Head of caudate nucleus (tissue), 42 donors: ENCODE measurements around the gene MYOM1.
"Not testable (repeated sequence)": the region's sequence is repeated elsewhere in the genome, so short reads cannot be mapped to it uniquely, and the experiment has no call there.

ENCODE experiments used
- DNase-seq, 42 donors: peaks; one replicate each; pipeline versions ENCODE4 v3.0.0 to v3.0.0-alpha.2; 2020 to 2021; ENCODE audit warnings: mixed read lengths in 7 of 42
- intact Hi-C: fragments of 100-400 bp; cut with DNase I; formaldehyde crosslinking; loops from one replicate; pipeline ENCODE4 v1.15.0; 2022

Gene MYOM1

DNA sequence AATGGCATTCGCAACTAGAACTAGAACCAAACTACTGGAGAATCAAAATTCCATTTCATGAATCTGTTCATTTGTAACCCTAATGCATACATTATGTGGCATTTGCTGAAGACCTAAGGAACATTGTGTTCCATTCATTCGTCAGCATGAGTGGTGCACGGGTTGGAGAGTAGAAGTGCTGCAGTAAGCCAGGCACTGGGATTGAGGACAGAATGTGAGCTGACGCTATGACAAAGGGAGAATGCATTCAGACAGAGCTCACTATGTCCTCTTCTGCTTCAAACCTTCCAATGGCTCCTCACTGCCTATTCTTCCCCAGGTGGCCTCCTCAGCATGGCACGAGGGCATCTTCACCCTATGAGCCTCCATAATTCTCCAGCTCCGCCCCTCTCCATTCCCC lies 6.3 kb upstream of the MYOM1 start:
- DNase-seq: peak in 1 of 42 donors; percentile 30
- intact Hi-C loops: no loop called here

- intact Hi-C loops: no loop called here
- DNase-seq: peak in 1 of 42 donors; percentile 18
These were observed 5.8 kb upstream of the MYOM1 start for GRCh38 chr18:3225588-3225987.

DNA sequence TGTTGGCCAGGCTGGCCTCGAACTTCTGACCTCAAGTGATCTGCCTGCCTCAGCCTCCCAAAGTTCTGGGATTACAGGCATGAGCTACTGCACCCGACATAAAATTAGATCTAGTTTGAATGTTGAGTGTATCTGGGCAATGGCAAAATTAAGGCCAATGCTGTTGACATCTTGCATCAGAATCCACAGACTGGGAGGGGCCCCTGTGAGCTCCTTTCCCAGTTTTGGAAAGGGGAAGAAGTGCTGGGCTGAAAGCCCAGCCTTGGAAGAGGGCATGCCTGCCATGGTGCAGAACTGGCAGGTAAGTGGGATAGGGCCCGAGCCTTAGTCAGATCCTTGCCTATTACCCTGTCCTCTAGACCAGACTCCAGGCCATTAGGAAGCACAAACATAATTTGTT lies 4.5 kb upstream of the MYOM1 start:
- intact Hi-C loops: no loop called here
- DNase-seq: no peak

DNA sequence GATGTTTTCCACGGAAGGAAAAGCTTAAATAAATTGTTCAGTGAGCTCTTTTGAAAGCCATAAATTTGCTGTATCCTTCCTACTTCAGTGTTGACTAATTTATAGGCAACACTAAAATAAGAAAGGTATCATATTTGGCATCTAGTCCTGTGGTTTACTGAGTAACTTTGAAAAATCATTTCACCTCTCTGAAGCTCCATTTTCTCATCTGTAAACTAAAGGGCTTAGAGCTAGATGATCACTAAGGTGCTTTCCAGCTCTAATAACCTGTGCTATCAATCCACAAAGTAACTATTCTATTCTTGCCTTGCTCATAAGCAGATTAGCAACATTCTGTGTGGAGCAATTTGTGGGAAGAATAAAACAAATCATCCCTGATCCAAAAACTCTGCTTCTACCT lies 3.6 kb upstream of the MYOM1 start:
- peak in 1 of 42 donors; percentile 4 for DNase-seq
- intact Hi-C loops: no loop called here

GRCh38 chr18:3221496-3221895 lies 1.7 kb upstream of the MYOM1 start:
- intact Hi-C loops: no loop called here
- no peak for DNase-seq

- DNase-seq, intact Hi-C loops: not testable (repeated sequence)
These were observed 1.1 kb upstream of the MYOM1 start for GRCh38 chr18:3220868-3221267.

GRCh38 chr18:3219241-3219630 lies 532 bp downstream of the MYOM1 start:
- DNase-seq: peak in 4 of 42 donors; percentile 7 to 26 (median 12)
- intact Hi-C loops: no loop called here

DNA sequence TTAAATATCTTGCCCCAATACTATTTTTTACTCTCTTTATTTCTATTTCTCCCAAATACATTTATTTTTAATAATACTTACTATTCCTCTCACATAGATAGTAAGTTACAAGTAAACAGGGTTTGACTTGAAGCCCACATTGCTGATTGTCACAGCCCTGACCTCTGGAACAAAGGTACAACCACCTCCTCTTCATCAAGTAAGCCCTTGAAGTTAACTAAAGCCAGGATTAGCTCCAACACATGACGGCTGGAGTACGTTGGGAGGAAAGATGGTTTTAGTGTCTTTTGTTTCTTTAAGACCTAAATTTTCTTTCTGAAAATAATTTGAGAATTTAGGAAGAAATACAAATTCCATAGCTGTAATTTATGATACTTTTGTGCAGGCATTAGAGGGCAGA lies 949 bp downstream of the MYOM1 start:
- intact Hi-C loops: no loop called here
- DNase-seq: peak in 1 of 42 donors; percentile 27

DNA sequence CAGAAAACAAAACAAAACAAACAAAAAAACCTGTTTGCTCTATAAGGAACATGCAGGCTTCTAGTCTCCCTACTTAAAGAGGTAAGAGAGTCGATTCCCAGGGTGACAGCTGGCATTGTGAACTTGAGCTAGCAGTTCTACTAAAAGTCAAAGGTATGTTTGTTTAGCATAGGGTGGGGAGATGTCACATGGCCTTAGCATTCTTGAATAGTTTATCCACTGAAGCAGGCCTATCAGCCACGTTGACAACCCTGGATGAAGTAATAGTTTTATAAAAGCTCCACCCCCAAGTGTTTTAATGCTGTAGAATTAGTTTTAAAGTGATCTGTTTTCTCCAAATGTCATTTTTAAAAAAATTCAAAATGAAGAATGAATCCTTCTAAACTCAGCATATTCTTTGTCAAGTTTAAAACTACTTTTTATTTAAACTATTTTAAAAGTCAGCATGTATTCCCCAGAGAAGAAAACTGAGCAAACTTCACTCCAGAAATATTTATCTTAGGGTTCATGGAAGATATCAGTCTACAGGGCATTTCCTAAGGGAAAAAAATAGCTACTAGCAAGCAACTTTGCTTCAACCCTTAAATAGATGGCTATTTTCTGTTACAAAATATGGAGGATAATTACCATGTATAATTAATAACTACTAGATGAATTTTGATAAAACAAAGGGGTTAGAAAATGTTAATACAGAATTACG lies 1.7 kb downstream of the MYOM1 start:
- intact Hi-C loops: no loop called here
- DNase-seq: no peak

DNA sequence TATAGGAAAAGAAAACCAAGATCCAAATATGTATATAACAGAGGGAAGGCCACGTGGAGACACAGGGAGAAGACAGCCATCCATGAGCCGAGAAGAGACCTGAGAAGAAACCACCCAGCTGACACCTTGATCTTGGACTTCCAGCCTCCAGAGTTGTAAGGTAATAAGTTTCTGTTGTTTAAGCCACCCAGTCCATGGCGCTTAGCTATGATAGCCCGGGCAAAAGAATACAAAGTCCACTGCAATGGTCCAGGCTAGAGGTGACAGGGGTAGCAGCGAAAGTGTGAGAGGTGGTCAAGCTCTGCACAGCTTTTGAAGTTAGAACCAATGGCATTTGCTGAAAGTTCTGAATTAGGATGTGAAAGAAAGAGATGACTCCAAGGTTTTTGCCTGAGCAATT lies 2.8 kb downstream of the MYOM1 start:
- no peak for DNase-seq
- intact Hi-C loops: no loop called here

- intact Hi-C loops: no loop called here
- DNase-seq: no peak
These were observed 4.7 kb downstream of the MYOM1 start for GRCh38 chr18:3214855-3215637.

GRCh38 chr18:3213300-3214059 lies 6.3 kb downstream of the MYOM1 start:
- no peak for DNase-seq
- intact Hi-C loops: no loop called here

DNA sequence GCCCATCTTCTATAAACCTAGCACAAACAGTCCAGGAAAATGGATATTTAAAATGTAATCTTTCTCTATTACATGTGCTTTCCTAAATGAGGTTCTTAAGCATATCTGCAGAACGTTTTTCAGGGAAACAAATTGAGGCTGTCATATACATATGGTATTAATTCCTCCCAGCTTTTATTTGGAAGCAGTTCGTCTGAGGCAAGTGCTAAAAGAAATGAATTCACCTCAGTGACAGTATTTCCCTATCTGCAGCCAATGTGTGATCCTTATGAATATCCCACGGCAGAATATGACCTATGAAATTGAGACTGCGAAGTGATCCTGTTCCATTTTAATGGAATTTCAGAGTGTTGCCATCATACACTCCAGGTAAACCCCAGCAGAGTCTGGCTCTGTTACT lies 7.1 kb downstream of the MYOM1 start:
- intact Hi-C loops: no loop called here
- DNase-seq: no peak

GRCh38 chr18:3211236-3211992 lies 8.4 kb downstream of the MYOM1 start:
- intact Hi-C loops: no loop called here
- DNase-seq: no peak

GRCh38 chr18:3209859-3210569 lies 9.8 kb downstream of the MYOM1 start:
- intact Hi-C loops: no loop called here
- no peak for DNase-seq

- DNase-seq: peak in 21 of 42 donors; percentile 8 to 63 (median 26)
- intact Hi-C loops: no loop called here
These were observed 12.2 kb downstream of the MYOM1 start for GRCh38 chr18:3207565-3207964.

GRCh38 chr18:3205239-3205638 lies 14.5 kb downstream of the MYOM1 start:
- intact Hi-C loops: no loop called here
- no peak for DNase-seq

DNA sequence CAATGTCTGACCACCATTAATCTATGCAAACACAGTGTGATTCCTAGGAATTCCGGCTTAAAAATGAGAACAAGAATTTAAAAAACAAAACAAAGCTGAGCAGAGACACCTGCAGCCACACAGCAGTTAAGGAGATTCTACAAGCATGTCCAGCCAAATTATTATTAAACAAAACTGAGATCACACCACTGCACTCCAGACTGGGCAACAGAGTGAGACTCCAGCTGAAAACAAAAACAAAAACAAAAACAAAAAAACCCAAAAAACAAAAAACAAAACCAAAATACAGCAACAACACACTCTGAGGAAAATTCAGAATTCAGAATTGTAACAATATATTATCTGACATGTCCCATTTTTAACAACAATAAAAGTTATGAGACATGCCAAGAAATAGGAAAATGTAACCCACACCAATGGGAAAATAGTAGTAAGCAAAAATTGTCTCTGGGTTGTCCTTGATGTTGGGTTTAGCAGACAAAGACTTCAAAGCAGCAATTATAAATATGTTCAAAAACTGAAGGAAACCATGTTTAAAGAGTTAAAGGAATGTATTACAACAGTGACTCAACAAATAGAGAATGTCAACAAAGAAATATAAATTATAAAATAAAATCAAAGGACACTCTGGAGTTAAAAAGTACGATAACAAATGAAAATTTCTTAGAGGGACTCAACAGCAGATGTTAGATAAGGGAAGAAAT lies 19.7 kb downstream of the MYOM1 start:
- intact Hi-C loops: no loop called here
- no peak for DNase-seq
